Duodenal mucosa (tissue), 2 donors: ENCODE results near the gene BMP4.

ENCODE experiments used
- H3K27ac ChIP-seq: one replicate; pipeline ENCODE4 v1.7.0; 2013; ENCODE audit warnings: low read depth, low read length
- H3K27me3 ChIP-seq, 2 donors: one replicate each; pipeline ENCODE4 v1.7.0; 2013; ENCODE audit warnings: low read length in 2 of 2, control low read depth in 1 of 2; ENCODE audit not compliant: insufficient read depth in 2 of 2, control insufficient read depth in 1 of 2
- H3K36me3 ChIP-seq, 2 donors: one replicate each; pipeline ENCODE4 v1.7.0; 2013; ENCODE audit warnings: low read length in 2 of 2, control low read depth in 1 of 2; ENCODE audit not compliant: insufficient read depth in 2 of 2, control insufficient read depth in 1 of 2
- H3K4me1 ChIP-seq, 2 donors: one replicate each; pipeline ENCODE4 v1.7.0; 2013; ENCODE audit warnings: low read length in 2 of 2, control low read depth in 1 of 2; ENCODE audit not compliant: insufficient read depth in 2 of 2, control insufficient read depth in 1 of 2
- H3K4me3 ChIP-seq, 2 donors: one replicate each; pipeline ENCODE4 v1.7.0; 2013; ENCODE audit warnings: low read length in 2 of 2, low read depth in 1 of 2
- H3K9ac ChIP-seq, 2 donors: one replicate each; pipeline ENCODE4 v1.7.0; 2013; ENCODE audit warnings: low read length in 2 of 2, low read depth in 1 of 2
- H3K9me3 ChIP-seq, 2 donors: one replicate each; pipeline ENCODE4 v1.7.0; 2013; ENCODE audit warnings: low read length in 2 of 2, control low read depth in 1 of 2; ENCODE audit not compliant: control insufficient read depth in 1 of 2

The BMP4 gene

GRCh38 chr14:53953828-53954550, 2.6 kb downstream of the BMP4 start:
- peak overlapping the region; percentile 76 to 80 for H3K4me3 ChIP-seq
- peaks cover 12 to 16% of the 10 kb centered on the region in 2 donors for H3K4me1 ChIP-seq
- peaks cover 8 to 25% of the 10 kb centered on the region in 2 donors for H3K27me3 ChIP-seq
- peak overlapping the region; percentile 74 for H3K27ac ChIP-seq
- no peaks in the 10 kb centered on the region for H3K9me3 ChIP-seq
- H3K36me3 ChIP-seq, result peaks cover 2 to 11% of the 10 kb centered on the region in 2 donors
- H3K9ac ChIP-seq, result peak overlapping the region; percentile 27 to 70

- peaks cover 8 to 25% of the 10 kb centered on the region in 2 donors for H3K27me3 ChIP-seq
- peaks cover 2 to 11% of the 10 kb centered on the region in 2 donors for H3K36me3 ChIP-seq
- peak overlapping the region; percentile 76 to 80 for H3K4me3 ChIP-seq
- peak overlapping the region; percentile 74 for H3K27ac ChIP-seq
- H3K9me3 ChIP-seq, result no peaks in the 10 kb centered on the region
- H3K9ac ChIP-seq, result peak overlapping the region; percentile 27 to 70
- H3K4me1 ChIP-seq, result peaks cover 12 to 16% of the 10 kb centered on the region in 2 donors
Observed at GRCh38 chr14:53953002-53953827, 3.4 kb downstream of the BMP4 start.

- peak overlapping the region; percentile 30 for H3K27ac ChIP-seq
- peaks cover 2 to 11% of the 10 kb centered on the region in 2 donors for H3K36me3 ChIP-seq
- H3K9ac ChIP-seq, result peak overlapping the region in 1 of 2 donors; percentile 38
- peaks cover 12 to 16% of the 10 kb centered on the region in 2 donors for H3K4me1 ChIP-seq
- H3K27me3 ChIP-seq, result peaks cover 8 to 25% of the 10 kb centered on the region in 2 donors
- no peaks in the 10 kb centered on the region for H3K9me3 ChIP-seq
- H3K4me3 ChIP-seq, result peak overlapping the region; percentile 76 to 80
Observed at GRCh38 chr14:53952533-53952932, 4.1 kb downstream of the BMP4 start.

GRCh38 chr14:53951627-53952303, 4.9 kb downstream of the BMP4 start:
- H3K27ac ChIP-seq, result no peak overlapping the region
- H3K4me3 ChIP-seq, result peak overlapping the region; percentile 76 to 80
- H3K27me3 ChIP-seq, result peaks cover 8 to 25% of the 10 kb centered on the region in 2 donors
- H3K9ac ChIP-seq, result peak overlapping the region in 1 of 2 donors; percentile 38
- H3K36me3 ChIP-seq, result peaks cover 2 to 11% of the 10 kb centered on the region in 2 donors
- H3K9me3 ChIP-seq, result no peaks in the 10 kb centered on the region
- H3K4me1 ChIP-seq, result peaks cover 12 to 16% of the 10 kb centered on the region in 2 donors

GRCh38 chr14:53951243-53951626, 5.4 kb downstream of the BMP4 start:
- H3K4me1 ChIP-seq, result peaks cover 12% of the 10 kb centered on the region in 2 donors
- no peak overlapping the region for H3K27ac ChIP-seq
- H3K9ac ChIP-seq, result peak overlapping the region in 1 of 2 donors; percentile 38
- peaks cover 8 to 25% of the 10 kb centered on the region in 2 donors for H3K27me3 ChIP-seq
- no peaks in the 10 kb centered on the region for H3K9me3 ChIP-seq
- H3K4me3 ChIP-seq, result peak overlapping the region; percentile 76 to 80
- peaks cover 2 to 11% of the 10 kb centered on the region in 2 donors for H3K36me3 ChIP-seq

- Histone ChIP-seq H3K9ac (no peak overlapping the region), H3K36me3 (peaks cover 2 to 11% of the 10 kb centered on the region in 2 donors), H3K4me3 (peak overlapping the region in 1 of 2 donors; percentile 10), H3K9me3 (no peaks in the 10 kb centered on the region), H3K27me3 (peaks cover 0 to 15% of the 10 kb centered on the region in 2 donors), H3K4me1 (peaks cover 2 to 6% of the 10 kb centered on the region in 2 donors), H3K27ac (peak overlapping the region; percentile 37)
Observed at GRCh38 chr14:53950031-53950793, 6.4 kb downstream of the BMP4 start.

- H3K4me3 ChIP-seq, result no peak overlapping the region
- H3K9me3 ChIP-seq, result no peaks in the 10 kb centered on the region
- H3K27me3 ChIP-seq, result peaks cover 0 to 6% of the 10 kb centered on the region in 2 donors
- H3K27ac ChIP-seq, result no peak overlapping the region
- peaks cover 2 to 11% of the 10 kb centered on the region in 2 donors for H3K36me3 ChIP-seq
- no peaks in the 10 kb centered on the region for H3K4me1 ChIP-seq
- no peak overlapping the region for H3K9ac ChIP-seq
Observed at GRCh38 chr14:53949201-53949600, 7.4 kb downstream of the BMP4 start.

GRCh38 chr14:53948205-53948884, 8.3 kb downstream of the BMP4 start:
- Histone ChIP-seq H3K4me1 (no peaks in the 10 kb centered on the region), H3K36me3 (peaks cover 2 to 11% of the 10 kb centered on the region in 2 donors), H3K9me3 (no peaks in the 10 kb centered on the region), H3K27me3 (peaks cover 0 to 6% of the 10 kb centered on the region in 2 donors), H3K27ac (no peak overlapping the region), H3K9ac (no peak overlapping the region), H3K4me3 (no peak overlapping the region)
